OCI-M1 (cell line): ENCODE results near the gene CBX2.

Experiments used
- DNase-seq: peaks from one replicate; lab custom pipeline; 2025; lab: John Stamatoyannopoulos, UW

The CBX2 gene

GRCh38 chr17:79812353-79813258 lies 34.7 kb downstream of the CBX2 start:
- no peak for DNase-seq

GRCh38 chr17:79813297-79814126 lies 35.6 kb downstream of the CBX2 start:
- DNase-seq: peak; percentile 23

GRCh38 chr17:79814127-79814973 lies 36.4 kb downstream of the CBX2 start:
- no peak for DNase-seq

- no peak for DNase-seq
These were observed 37.3 kb downstream of the CBX2 start for GRCh38 chr17:79814974-79815835.

GRCh38 chr17:79815836-79816461 lies 38.0 kb downstream of the CBX2 start:
- no peak for DNase-seq

- no peak for DNase-seq
These were observed 40.2 kb downstream of the CBX2 start for GRCh38 chr17:79818026-79818758.

- peak; percentile 58 for DNase-seq
These were observed 41.1 kb downstream of the CBX2 start for GRCh38 chr17:79819085-79819484.

- DNase-seq: no peak
These were observed 41.8 kb downstream of the CBX2 start for GRCh38 chr17:79819534-79820276.

GRCh38 chr17:79820959-79821330 lies 43.0 kb downstream of the CBX2 start:
- no peak for DNase-seq

GRCh38 chr17:79821331-79822095 lies 43.6 kb downstream of the CBX2 start:
- no peak for DNase-seq

- DNase-seq: no peak
These were observed 44.7 kb downstream of the CBX2 start for GRCh38 chr17:79822583-79823124.

GRCh38 chr17:79824234-79824633 lies 46.3 kb downstream of the CBX2 start:
- no peak for DNase-seq

GRCh38 chr17:79824893-79825579 lies 47.1 kb downstream of the CBX2 start:
- DNase-seq: no peak

GRCh38 chr17:79825580-79825921 lies 47.6 kb downstream of the CBX2 start:
- DNase-seq: no peak

GRCh38 chr17:79826204-79826680 lies 48.3 kb downstream of the CBX2 start:
- peak; percentile 93 for DNase-seq

- DNase-seq: no peak
These were observed 49.1 kb downstream of the CBX2 start for GRCh38 chr17:79826841-79827578.

- DNase-seq: peak; percentile 31
These were observed 51.1 kb downstream of the CBX2 start for GRCh38 chr17:79829004-79829403.
